PC-9 (cell line): ENCODE results near the gene CD48.

Experiments
- CTCF ChIP-seq: fragments of 200-600 bp; sonication (generic); conservative IDR thresholded peaks from 2 replicates; pipeline ENCODE4 v1.6.1; 2017; ENCODE audit warnings: mixed run types, antibody characterized with exemption, mild to moderate bottlenecking, moderate library complexity
- EZH2 ChIP-seq: fragments of 200-600 bp; sonication (generic); IDR thresholded peaks from 2 replicates; pipeline ENCODE4 v1.8.0; 2017; ENCODE audit warnings: antibody characterized with exemption, low read depth

GRCh38 chr1:160679893-160680292 is 31.7 kb downstream of the CD48 start:
- TF ChIP-seq CTCF (no peak), EZH2 (no peak)
